Measurements from ENCODE around the gene USP9X.
A peak's percentile ranks its signal among the peaks of the same experiment; 100 is the strongest.
"Not testable (repeated sequence)": the region's sequence is repeated elsewhere in the genome, so short reads cannot be mapped to it uniquely, and the experiment has no call there.

USP9X gene, protein sequence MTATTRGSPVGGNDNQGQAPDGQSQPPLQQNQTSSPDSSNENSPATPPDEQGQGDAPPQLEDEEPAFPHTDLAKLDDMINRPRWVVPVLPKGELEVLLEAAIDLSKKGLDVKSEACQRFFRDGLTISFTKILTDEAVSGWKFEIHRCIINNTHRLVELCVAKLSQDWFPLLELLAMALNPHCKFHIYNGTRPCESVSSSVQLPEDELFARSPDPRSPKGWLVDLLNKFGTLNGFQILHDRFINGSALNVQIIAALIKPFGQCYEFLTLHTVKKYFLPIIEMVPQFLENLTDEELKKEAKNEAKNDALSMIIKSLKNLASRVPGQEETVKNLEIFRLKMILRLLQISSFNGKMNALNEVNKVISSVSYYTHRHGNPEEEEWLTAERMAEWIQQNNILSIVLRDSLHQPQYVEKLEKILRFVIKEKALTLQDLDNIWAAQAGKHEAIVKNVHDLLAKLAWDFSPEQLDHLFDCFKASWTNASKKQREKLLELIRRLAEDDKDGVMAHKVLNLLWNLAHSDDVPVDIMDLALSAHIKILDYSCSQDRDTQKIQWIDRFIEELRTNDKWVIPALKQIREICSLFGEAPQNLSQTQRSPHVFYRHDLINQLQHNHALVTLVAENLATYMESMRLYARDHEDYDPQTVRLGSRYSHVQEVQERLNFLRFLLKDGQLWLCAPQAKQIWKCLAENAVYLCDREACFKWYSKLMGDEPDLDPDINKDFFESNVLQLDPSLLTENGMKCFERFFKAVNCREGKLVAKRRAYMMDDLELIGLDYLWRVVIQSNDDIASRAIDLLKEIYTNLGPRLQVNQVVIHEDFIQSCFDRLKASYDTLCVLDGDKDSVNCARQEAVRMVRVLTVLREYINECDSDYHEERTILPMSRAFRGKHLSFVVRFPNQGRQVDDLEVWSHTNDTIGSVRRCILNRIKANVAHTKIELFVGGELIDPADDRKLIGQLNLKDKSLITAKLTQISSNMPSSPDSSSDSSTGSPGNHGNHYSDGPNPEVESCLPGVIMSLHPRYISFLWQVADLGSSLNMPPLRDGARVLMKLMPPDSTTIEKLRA (N-terminal part only)

DNA sequence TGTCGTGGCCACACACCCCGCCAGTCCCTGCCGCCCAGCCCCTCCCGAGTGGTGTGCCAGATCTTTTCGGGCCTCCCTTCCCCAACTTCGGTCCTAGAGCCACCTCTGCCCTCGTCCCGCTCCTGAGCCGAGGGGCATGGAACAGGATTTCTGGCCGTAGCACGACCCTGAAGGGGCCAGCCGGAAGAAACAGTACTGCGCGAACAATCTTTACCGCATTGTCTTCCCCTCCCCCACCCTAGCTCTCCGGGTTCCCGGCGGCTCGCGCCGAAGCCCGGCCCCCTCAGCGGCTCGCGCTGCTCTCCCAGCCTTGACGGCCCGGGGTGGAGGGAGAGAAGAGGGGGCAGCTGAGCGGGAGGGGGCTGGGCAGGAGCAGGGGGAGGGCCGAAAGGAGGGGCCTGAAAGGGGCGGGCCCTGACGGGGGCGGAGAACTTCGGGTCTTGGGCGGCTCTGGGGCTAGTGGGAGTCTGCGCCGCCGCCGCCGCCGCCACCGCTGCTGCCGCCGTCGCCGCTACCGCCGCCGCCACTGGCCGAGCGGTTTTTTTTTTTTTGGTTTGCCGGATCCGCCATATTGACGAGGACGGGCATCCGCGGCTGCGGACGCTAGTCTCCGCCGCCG, at the start of gene USP9X:
Gene USP9X (plus strand): TSS at position 553 of the 619 bp plus-strand sequence. CDS start 38,184 bp downstream, outside the sequence.
- DNase-seq = peak; percentile 72

DNA sequence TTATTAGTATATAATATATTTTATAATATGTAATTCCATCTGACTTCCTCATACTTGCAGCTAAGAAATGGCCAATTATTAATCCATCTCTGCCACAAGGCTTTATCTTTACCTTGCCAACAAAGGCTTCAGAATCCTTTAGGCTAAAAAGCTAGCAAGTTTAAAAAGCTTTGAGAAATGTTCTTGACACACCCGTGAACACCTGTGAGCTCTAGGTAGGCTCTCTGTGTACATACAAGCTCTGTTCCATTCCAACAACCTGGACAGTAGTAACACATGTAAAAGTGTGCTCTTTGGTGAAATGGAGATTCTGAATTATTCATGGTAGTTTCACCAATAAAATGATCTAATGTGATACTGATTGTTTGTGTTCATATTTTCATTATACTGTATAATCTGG, 49.7 kb upstream of the USP9X start:
- DNase-seq = no peak

DNA sequence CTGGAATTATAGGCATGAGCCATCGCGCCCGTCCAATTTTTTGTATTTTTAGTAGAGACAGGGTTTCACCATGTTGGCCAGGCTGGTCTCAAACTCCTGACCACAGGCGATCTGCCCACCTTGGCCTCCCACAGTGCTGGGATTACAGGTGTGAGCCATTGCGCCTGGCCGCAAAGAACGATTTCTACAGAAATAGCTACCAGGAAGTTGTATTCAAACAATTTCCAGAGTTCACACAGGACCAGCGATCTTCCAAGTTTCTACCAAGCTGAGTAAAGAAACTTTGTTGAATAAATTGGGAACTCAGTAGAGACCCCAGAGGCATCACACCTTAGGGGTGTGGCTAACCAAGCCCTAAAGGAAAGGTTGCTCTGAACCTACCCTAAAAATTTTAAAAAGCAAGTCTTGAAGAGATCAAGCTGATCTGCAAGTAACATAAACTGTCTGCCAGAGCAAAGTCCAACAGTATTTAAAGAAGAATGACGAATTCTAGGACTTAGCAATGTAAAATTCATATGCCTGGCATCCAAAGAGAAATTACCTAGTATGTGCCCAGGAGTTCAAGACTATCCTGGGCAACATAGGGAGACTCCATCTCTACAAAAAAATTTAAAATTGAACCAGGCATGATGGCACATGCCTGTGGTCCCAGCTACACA, 48.4 kb upstream of the USP9X start:
- DNase-seq = no peak

DNA sequence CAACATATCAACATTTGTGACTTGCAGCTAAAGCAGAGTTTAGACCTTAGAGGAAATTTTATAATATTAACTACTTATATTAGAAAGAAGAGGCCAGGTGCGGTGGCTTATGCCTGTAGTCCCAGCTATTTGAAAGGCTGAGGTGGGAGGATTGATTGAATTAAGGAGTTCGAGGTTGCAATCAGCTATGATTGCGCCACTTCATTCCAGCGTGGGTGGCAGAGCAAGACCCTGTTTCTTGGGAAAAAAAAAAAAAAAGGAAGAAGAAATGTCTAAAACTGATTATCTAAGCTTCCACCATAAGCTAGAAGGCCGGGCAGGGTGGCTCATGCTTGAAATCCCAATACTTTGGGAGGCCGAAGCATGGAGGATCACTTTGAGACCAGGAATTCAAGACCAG, 42.0 kb upstream of the USP9X start:
- no peak for DNase-seq

DNA sequence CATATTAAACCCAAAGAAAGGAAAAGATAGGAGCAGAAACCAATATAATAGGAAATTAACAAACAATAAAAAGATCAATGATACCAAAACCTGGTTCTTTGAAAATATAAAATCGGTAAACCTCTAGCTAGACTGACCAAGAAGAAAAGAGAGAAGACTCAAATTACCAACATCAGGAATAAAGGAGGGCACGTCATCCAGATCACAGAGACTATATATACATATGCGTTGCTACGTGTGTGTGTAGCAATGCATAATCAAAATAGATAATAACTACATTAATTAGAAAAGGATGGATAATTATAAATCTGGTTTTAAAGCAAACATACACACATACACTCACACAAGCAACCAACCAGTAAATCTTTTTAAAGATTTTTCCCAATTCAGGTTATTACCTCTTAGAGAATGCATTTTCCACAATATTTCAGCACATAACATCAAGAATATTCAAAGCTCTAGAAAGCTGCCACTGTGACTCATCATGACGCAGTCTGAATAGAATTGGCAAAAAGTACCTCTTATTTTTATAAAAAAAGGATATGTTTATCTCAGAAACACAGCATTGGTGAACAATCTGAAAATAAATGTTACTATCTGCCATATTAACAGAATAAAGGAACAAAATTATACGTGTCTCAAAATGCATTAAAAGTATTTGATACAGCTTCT, 41.4 kb upstream of the USP9X start:
- no peak for DNase-seq

DNA sequence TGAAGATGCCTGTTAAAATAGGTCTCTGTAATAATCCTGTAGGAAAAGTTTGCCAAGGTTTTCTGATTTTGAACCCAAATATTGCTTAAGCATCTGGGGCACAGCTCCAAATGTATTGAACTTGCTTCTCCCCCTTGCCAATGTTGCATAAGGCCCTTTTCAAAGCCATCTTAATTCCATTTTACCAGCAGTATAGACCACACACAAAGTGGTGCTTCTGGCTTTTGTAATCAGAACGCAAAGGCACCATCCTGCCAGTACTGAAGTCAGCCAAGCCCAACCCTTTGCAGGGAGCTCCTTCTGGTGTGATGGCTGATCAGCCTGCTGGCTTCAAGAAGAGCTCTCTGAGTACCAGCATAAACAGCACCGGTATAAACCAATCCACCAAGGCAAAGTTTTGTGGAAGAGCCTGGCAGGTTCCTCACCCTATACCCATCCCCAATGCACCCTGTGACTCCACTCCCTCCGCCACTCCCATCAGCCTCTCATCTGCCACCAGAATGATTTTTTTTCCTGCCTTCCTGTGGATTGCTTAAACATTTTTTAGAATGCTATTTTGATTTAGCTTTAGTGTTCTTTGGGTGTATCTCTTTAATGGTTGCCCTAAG, 39.2 kb upstream of the USP9X start:
- peak; percentile 50 for DNase-seq

DNA sequence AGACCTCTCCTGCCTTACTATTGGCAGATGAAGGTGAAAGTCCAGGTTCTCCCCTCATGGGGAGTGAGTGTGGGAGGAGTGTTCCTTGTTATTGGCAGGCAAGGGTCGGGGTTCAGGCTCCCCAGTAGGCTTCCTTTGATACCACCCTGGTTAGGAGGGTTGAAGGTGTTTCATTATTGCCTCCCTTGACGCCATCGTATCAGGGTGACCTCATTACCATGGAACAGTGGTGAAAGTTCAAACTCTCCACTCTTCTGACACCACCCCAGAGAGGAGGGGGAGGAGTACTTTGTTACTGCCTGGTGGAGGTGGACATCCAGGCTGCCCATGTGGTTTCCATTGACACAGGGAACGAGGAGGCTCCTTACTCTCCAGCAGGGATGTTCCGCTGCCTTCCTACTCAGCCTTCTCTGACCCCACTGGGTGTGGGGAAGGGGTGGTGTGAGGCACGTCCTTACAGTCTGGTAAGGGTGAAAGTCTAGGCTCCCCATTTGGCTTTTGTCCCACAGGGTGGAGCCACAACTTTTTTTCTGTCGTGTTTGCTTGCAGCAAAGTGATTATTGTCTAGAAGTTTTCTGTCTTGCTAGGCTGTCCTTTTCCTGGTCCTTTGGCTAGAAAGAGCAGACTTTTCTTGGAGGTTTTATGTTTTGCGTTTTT, 37.2 kb upstream of the USP9X start:
- no peak for DNase-seq

DNA sequence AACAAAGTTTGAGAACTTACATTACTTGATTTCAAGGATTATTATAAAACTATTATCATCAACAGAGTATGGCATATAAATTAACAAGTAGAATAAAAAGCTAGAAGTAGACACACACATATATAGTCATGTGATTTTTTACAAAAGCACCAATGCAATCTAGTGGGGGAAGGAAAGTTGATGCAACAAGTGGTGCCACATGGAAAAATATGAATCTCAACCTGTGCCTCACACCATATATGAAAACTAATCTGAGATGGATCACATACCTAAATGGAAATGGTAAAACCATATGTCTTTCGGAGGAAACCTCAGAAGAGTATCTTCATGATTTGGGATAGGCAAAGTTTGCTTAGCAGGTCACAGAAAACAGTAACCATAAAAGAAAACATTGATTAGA, 34.9 kb upstream of the USP9X start:
- DNase-seq = no peak

DNA sequence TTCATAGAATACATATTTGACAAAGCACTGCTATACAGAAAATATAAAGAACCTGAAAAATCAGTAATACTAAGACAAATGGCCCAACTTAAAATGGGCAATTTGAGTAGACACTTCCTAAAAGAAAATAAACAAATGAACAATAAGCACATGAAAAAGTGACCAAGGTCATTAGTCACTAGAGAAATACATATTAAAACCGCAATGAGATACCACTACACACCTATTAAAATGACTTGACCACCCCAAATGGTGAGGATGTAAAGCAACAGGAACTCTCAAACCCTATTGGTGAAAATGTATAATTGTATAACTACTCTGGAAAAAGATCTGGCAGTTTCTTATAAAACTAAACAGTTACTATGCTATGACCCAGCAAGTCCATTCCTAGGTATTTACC, 34.0 kb upstream of the USP9X start:
- no peak for DNase-seq

DNA sequence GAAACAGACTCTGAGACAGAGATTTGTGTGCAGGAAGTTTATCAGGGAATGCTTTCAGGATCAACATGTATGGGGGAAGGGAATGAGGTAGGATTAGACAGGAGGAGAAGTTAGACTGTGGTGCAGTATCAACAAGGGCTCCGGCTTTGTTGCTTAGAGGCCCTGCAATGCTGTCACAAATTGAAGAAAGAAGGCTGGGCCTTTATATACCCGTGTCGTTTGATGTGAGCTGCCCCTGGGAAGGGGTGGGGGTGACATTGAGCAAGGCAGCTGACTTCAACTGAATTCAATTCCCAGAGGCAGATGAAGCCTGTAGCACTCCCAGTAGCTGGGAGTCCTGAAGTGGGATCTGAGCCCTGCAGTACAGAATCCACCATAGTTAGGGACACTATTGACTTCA, 29.5 kb upstream of the USP9X start:
- DNase-seq = no peak

DNA sequence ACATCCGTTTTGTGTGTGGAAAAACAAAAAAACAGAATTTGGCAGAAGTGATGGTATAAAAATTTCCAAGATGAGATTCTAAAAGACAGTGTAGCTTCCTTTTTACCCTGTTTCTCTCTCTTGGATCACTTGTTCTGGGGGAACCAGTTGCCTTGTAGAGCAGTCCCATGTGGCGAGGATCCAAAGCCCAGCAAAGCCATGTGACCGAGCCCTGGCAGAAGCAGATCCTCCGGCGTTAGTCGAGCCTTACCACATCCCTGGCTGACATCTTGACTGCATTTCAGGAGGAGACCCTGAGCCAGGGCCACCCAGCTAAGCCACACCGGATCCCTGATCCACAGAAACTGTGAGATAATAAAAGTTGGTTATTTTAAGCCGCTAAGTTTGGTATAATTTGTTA, 22.0 kb upstream of the USP9X start:
- DNase-seq = not testable (repeated sequence)

DNA sequence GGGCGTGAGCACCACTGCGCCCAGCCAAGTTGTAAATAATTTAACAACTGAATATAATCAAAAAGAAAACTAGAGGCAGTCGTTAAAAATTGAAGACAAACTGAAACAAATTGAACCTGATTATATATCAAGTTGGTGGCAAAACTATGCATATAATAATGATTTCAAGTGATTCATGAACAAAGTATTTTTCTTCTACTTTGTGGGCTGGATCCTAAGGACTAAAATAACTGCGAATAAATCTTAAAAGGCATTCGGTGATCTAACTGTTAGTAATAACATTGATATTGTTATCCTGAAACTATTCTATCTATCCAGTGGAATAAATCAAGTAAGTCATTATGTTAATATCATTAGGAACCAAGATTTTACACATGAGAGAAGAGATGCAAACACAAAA, 21.2 kb upstream of the USP9X start:
- DNase-seq = no peak

DNA sequence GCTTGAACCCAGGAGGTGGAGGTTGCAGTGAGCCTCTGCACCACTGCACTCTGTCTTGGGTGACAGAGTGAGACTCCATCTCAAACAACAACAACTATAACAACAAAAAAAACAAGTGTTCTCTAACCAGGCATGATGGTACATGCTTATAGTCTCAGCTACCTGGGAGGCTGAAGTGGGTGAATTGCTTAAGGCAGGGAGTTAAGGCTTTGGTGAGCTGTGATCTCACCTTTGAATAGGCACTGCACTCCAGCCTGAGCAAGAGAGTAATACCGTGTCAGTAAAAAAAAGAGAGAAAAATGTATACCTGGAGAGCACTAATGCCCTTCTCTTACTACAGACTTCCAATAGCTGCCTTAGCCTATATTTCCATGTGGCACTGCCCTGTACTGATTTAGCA, 18.9 kb upstream of the USP9X start:
- no peak for DNase-seq

DNA sequence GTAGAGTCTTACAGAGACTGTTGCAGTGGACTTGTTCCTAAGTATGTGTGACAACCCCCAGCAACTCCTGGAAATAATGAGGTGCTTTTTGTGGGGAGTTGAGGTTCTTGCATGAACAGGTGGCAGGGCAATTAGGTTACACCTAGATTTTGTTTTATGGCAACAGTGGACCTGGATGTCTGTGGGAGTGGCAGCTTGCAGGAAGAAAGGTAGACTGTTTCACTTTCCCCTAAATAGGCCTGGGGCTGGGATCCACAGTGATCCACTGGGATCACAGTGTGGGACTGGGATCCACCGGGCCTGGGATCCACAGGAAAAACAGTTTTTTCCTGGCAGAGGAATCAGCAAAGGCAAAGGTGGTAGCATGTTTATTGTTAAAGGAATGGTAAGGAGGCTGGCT, 18.3 kb upstream of the USP9X start:
- DNase-seq = no peak

DNA sequence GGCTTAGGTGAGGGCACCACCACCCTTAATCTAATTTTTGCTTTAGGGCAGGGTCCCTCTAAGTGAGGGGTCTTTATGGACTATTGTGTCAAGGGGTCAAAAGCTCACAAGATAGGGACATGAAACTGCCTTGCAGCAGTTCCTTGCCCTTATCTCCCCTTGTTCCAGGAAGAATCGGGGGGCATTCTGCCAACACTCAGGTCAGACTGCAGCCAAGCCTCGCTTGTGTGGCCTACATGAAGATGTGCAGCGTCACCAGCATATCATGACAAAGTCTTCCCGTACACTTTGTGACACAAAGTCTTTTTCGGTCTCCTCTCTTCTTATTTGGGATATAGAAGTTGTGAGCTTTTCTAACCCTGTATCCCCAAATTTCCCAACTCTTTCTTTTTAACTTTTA, 17.5 kb upstream of the USP9X start:
- DNase-seq = no peak

DNA sequence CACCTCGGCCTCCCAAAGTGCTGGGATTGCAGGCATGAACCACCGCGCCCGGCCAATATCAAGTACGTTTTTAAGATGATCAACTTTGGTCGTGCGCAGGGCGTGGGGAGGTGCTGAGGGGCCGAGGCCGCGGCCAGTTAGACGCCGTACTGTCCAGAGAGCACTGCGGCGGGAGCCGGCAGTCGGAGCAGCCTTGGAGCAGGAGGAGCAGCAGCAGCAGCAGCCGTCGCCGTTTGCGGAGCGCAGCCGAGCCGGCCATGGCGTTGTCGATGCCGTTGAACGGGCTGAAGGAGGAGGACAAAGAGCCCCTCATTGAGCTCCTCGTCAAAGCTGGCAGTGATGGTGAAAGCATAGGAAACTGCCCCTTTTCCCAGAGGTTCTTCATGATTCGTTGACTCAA, 8.5 kb upstream of the USP9X start:
- no peak for DNase-seq

DNA sequence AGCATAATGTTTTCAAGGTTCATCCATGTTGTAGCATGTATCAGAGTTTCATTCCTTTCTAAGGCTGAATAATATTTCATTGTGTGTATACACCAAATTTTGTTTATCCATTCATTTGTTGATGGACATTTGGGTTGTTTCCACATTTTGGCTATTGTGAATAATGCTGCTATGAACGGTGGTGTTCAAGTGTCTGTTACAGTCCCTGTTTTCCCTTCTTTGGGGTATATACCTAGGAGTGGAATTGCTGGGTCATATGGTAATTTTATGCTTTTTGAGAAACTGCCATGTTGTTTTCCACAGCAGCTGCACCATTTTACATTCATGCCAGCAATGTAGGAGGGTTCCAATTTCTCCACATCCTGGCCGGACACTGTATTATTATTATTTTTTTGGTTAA, 3.4 kb upstream of the USP9X start:
- DNase-seq = no peak

DNA sequence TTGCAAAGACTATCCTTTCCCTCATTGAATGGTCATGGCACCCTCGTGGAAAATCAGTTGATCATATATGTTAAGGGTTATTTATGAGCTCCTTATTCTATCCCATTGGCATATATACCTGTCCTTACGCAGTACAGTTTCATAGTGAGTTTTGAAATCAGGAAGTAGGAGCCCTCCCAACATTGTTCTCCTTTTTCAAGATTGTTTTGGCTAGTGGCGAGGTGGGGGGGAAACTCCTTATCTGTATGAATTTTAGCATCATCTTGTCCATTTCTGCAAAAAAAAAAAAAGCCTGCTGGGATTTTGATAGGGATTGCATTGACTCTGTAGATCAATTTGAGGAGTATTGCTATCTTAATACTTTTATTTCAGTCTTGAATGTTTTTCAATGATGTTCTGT, 2.5 kb upstream of the USP9X start:
- no peak for DNase-seq

DNA sequence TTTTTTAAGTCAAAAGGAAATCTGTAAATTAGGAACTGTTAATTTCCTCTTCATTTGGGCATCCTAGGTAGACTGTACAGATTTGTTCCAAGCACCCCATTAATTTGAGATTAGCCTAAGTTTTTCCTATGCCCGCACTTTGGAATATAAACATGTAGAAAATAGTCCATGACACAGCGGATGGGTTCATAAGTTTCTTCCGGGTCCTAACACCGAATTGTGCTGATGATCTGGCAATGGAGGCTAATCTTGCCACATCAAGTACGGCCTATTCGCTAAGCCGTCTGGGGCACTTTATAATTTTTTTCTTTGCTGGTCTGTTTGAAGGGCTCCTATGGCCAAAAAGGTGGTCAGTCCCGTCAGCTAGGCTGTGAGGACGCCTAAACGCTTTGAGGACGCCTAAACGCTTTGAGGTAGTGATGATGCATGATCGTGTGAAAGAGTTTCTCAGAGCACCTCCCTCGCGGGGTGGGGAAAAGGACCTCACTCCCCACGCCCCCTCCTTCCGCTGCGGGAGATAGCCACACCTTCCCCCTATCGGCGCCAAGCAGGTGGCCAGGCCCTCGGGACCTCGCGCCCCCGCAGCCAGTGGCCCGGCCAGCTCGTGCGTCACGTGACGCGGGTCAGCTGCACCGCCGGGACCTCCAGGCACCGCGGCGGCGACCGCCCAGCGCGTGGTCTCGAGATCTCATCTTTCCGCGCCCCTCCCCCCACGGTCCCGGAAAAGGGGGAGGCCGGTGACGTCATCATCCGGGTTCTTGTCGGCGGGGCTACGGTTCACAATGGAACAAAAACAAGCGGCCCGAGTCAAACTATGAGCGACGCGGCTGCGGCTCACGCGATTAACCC, 977 bp upstream of the USP9X start:
- peak; percentile 97 for DNase-seq

DNA sequence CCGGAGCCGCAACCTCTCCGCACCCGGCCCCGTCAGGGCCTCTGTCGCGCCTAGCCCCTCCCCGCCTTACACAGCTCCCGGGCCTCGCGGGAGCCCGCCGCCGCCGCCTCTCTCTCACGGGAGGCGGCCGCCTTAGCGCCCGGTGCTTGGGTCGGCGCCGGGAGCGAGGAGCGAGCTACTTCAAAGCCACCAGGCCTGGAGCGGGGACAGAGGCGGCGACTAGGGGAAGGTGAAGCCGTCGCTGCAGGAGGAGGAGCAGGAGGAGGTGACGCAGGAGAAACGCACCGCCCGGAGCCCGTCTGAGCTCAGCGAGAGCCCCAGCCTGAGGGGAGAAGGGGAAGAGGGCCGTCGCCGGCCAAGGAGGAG, 250 bp downstream of the USP9X start:
- DNase-seq = no peak

Measured in NCI-H446 treated with DMSO at 0.1 percent for 48 hours (cell line).